HepG2 (cell line): ENCODE measurements around the gene NTSR2. TPM values are rescaled to one million over a fixed set of nuclear protein-coding genes. Genes with fewer than 3 reads are reported as not detected.

ENCODE experiments used
- ARID4A ChIP-seq: sonication (generic); formaldehyde crosslinking; IDR thresholded peaks from 2 replicates; pipeline ENCODE4 v1.5.0; 2020; ENCODE audit warnings: mild to moderate bottlenecking, missing genetic modification reagents, borderline replicate concordance
- CBX2 ChIP-seq, 2 experiments: fragments of 200-600 bp in 1 of 2; sonication (generic); formaldehyde crosslinking in 1 of 2; IDR thresholded peaks; 2 replicates each; pipeline versions ENCODE4 v1.7.0 to v1.8.1; 2018 to 2022; ENCODE audit warnings: low read depth in 2 of 2, low read length in 1 of 2, mild to moderate bottlenecking in 1 of 2, missing genetic modification reagents in 1 of 2
- FOXC1 ChIP-seq: sonication (generic); formaldehyde crosslinking; IDR thresholded peaks from 2 replicates; pipeline ENCODE4 v1.8.0; 2022; ENCODE audit warnings: mild to moderate bottlenecking, missing genetic modification reagents, borderline replicate concordance
- FOXK1 ChIP-seq: sonication (generic); formaldehyde crosslinking; IDR thresholded peaks from 2 replicates; pipeline ENCODE4 v1.4.0; 2020; ENCODE audit warnings: low read depth, missing genetic modification reagents, borderline replicate concordance
- GPN1 ChIP-seq: sonication (generic); formaldehyde crosslinking; IDR thresholded peaks from 2 replicates; pipeline ENCODE4 v1.5.1; 2020; ENCODE audit warnings: missing genetic modification reagents, borderline replicate concordance
- HDAC1 ChIP-seq: sonication (generic); formaldehyde crosslinking; IDR thresholded peaks from 2 replicates; pipeline ENCODE4 v1.5.1; 2020; ENCODE audit warnings: mild to moderate bottlenecking, missing genetic modification reagents
- HNF4A ChIP-seq: sonication (generic); formaldehyde crosslinking; IDR thresholded peaks from 2 replicates; pipeline ENCODE4 v1.4.0; 2020; ENCODE audit warnings: missing genetic modification reagents
- HNRNPL ChIP-seq: fragments of 200-400 bp; formaldehyde crosslinking; IDR thresholded peaks from 2 replicates; pipeline ENCODE4 v1.6.1; 2017; ENCODE audit warnings: mild to moderate bottlenecking, low read depth, low read length
- MAX ChIP-seq: IDR thresholded peaks from 2 replicates; pipeline ENCODE4 v1.6.1; 2012; ENCODE audit warnings: inconsistent platforms
- MBNL3 ChIP-seq: fragments of 250-450 bp; sonication (Bioruptor Pico); conservative IDR thresholded peaks from 2 replicates; pipeline ENCODE4 v1.8.0; 2022; ENCODE audit warnings: mild to moderate bottlenecking, inconsistent platforms
- MIXL1 ChIP-seq: IDR thresholded peaks from 2 replicates; pipeline ENCODE4 v1.6.1; 2016
- NFRKB ChIP-seq: fragments of 450-650 bp; IDR thresholded peaks from 2 replicates; pipeline ENCODE4 v1.6.1; 2017
- PLSCR1 ChIP-seq: sonication (generic); formaldehyde crosslinking; IDR thresholded peaks from 2 replicates; pipeline ENCODE4 v1.5.0; 2020; ENCODE audit warnings: missing genetic modification reagents, mild to moderate bottlenecking, borderline replicate concordance
- RFXAP ChIP-seq: sonication (generic); formaldehyde crosslinking; IDR thresholded peaks from 2 replicates; pipeline ENCODE4 v1.4.0; 2020; ENCODE audit warnings: missing genetic modification reagents, borderline replicate concordance
- SOX6 ChIP-seq, 2 experiments: fragments of 450-650 bp in 1 of 2; sonication (generic) in 1 of 2; formaldehyde crosslinking in 1 of 2; IDR thresholded peaks; 2 replicates each; pipeline versions ENCODE4 v1.4.0 to v1.6.1; 2017 to 2020; ENCODE audit warnings: antibody characterized with exemption in 1 of 2, mild to moderate bottlenecking in 1 of 2, missing genetic modification reagents in 1 of 2
- SRY ChIP-seq: sonication (generic); formaldehyde crosslinking; IDR thresholded peaks from 2 replicates; pipeline ENCODE4 v1.8.0; 2022; ENCODE audit warnings: mild to moderate bottlenecking, missing genetic modification reagents
- TBX2 ChIP-seq: sonication (generic); formaldehyde crosslinking; IDR thresholded peaks from 2 replicates; pipeline ENCODE4 v1.5.0; 2020; ENCODE audit warnings: missing genetic modification reagents, mild to moderate bottlenecking, borderline replicate concordance
- UBTF ChIP-seq: sonication (generic); formaldehyde crosslinking; IDR thresholded peaks from 2 replicates; pipeline ENCODE4 v1.4.0; 2020; ENCODE audit warnings: mild to moderate bottlenecking, missing genetic modification reagents
- ZEB1 ChIP-seq: IDR thresholded peaks from 2 replicates; pipeline ENCODE4 v1.6.1; 2012; ENCODE audit warnings: mild to moderate bottlenecking, low read depth, inconsistent platforms; ENCODE audit not compliant: insufficient replicate concordance
- ZFP37 ChIP-seq: sonication (generic); formaldehyde crosslinking; IDR thresholded peaks from 2 replicates; pipeline ENCODE4 v1.4.0; 2020; ENCODE audit warnings: missing genetic modification reagents, borderline replicate concordance
- ZNF205 ChIP-seq: IDR thresholded peaks from 2 replicates; pipeline ENCODE4 v1.6.1; 2018; ENCODE audit warnings: missing biosample characterization, missing genetic modification reagents
- ZNF33A ChIP-seq: sonication (generic); formaldehyde crosslinking; IDR thresholded peaks from 2 replicates; pipeline ENCODE4 v1.5.1; 2020; ENCODE audit warnings: missing genetic modification reagents, mild to moderate bottlenecking, moderate library complexity, borderline replicate concordance
- ZNF33B ChIP-seq: sonication (generic); formaldehyde crosslinking; IDR thresholded peaks from 2 replicates; pipeline ENCODE4 v1.5.1; 2020; ENCODE audit warnings: mild to moderate bottlenecking, missing genetic modification reagents
- ZNF773 ChIP-seq: sonication (generic); formaldehyde crosslinking; IDR thresholded peaks from 2 replicates; pipeline ENCODE4 v1.4.0; 2020; ENCODE audit warnings: missing genetic modification reagents, borderline replicate concordance
- ZNF792 ChIP-seq: IDR thresholded peaks from 2 replicates; pipeline ENCODE4 v1.6.1; 2016
- polyA plus RNA-seq, 8 experiments: library from polyadenylated mRNA; depleted of rRNA in 3 of 8; stranded (reverse) in 7 of 8; unstranded in 1 of 8; fragments of >200 nt; fragmentation: Illumina TruSeq in 4 of 8; extraction: Trizol in 4 of 8; gene quantifications; 2 replicates each; pipeline versions ENCODE4 v1.2.1 to v1.2.3, GENCODE V29; 2011 to 2016; ENCODE audit warnings: low read depth in 4 of 8, missing spikeins in 1 of 8, mixed read lengths in 1 of 8; ENCODE audit not compliant: insufficient read depth in 1 of 8
- total RNA-seq, 5 experiments: library from RNA; depleted of rRNA; stranded (reverse); fragments of >200 nt; fragmentation: Illumina TruSeq; extraction: Trizol; gene quantifications; 2 replicates each; pipeline ENCODE4 v1.2.3, GENCODE V29; 2016; ENCODE audit warnings: low read depth in 1 of 5

NTSR2 gene
- total and polyA plus RNA-seq, 2 of the 13 experiments (the other 11 are each of a cell fraction or from before 2014, with no cell fraction given): not detected

- TF ChIP-seq ZNF773: no peak
- TF ChIP-seq HNRNPL: no peak
- no peak for TF ChIP-seq MIXL1 (CRISPR knock-in tag)
- TF ChIP-seq SOX6 (IDR thresholded peaks at IDR 0.05): no peak
- 0 out of 2 replicates have a peak, but pooled peaks have one; percentile 12 for TF ChIP-seq SOX6 (CRISPR knock-in tag; IDR thresholded peaks at IDR 0.05)
- TF ChIP-seq GPN1 (CRISPR knock-in tag): no peak
- TF ChIP-seq ARID4A (CRISPR knock-in tag): peak; percentile 15; the same call in 1 of the 2 replicates
- TF ChIP-seq MAX: peak; percentile 34; the same call in 1 of the 2 replicates
- no peak for TF ChIP-seq FOXK1 (CRISPR knock-in tag)
- TF ChIP-seq UBTF: peak; percentile 99
- TF ChIP-seq PLSCR1 (CRISPR knock-in tag): no peak
- TF ChIP-seq MBNL3: no peak
- TF ChIP-seq FOXC1: no peak
- TF ChIP-seq ZNF205 (CRISPR knock-in tag): no peak
- TF ChIP-seq CBX2 (IDR thresholded peaks at IDR 0.05; ENCODE audit: low read depth, low read length): no peak
- no peak for TF ChIP-seq CBX2 (CRISPR knock-in tag; IDR thresholded peaks at IDR 0.05; ENCODE audit: low read depth)
- TF ChIP-seq ZNF33B (CRISPR knock-in tag): no peak
- TF ChIP-seq HDAC1 (CRISPR knock-in tag): no peak
- TF ChIP-seq HNF4A (CRISPR knock-in tag): 0 out of 2 replicates have a peak, but pooled peaks have one; percentile 11
- TF ChIP-seq ZNF33A (CRISPR knock-in tag): no peak
- TF ChIP-seq NFRKB: no peak
- TF ChIP-seq ZFP37 (CRISPR knock-in tag): no peak
- no peak for TF ChIP-seq RFXAP (CRISPR knock-in tag)
- no peak for TF ChIP-seq SRY (CRISPR knock-in tag)
- TF ChIP-seq ZNF792: no peak
- peak; percentile 12; the same call in 1 of the 2 replicates for TF ChIP-seq TBX2 (CRISPR knock-in tag)
- TF ChIP-seq ZEB1: no peak
Measured at GRCh38 chr2:11656671-11657101, 13.3 kb downstream of the NTSR2 start (continued).
